KMS-11 (cell line): Measurements from ENCODE around the gene DNAJC21.

Experiments used
- H2AFZ ChIP-seq: fragments of 200-600 bp; sonication (generic); 2 replicates; pipeline ENCODE4 v1.6.1; 2016; ENCODE audit warnings: antibody characterized with exemption, mixed run types, low read depth
- H3K27ac ChIP-seq: fragments of 200-600 bp; sonication (generic); 2 replicates; pipeline ENCODE4 v1.6.1; 2016; ENCODE audit warnings: mild to moderate bottlenecking, mixed run types
- H3K27me3 ChIP-seq: fragments of 200-600 bp; sonication (generic); 2 replicates; pipeline ENCODE4 v1.6.1; 2017; ENCODE audit warnings: mild to moderate bottlenecking, low read depth, mixed run types, moderate library complexity; ENCODE audit not compliant: insufficient read depth
- H3K36me3 ChIP-seq: fragments of 200-600 bp; sonication (generic); 2 replicates; pipeline ENCODE4 v1.6.1; 2017; ENCODE audit warnings: mild to moderate bottlenecking, mixed run types; ENCODE audit not compliant: insufficient read depth
- H3K4me1 ChIP-seq: fragments of 200-600 bp; sonication (generic); 2 replicates; pipeline ENCODE4 v1.6.1; 2016; ENCODE audit warnings: mild to moderate bottlenecking, low read depth, mixed run types; ENCODE audit not compliant: poor library complexity, severe bottlenecking
- H3K4me2 ChIP-seq: fragments of 200-600 bp; sonication (generic); 2 replicates; pipeline ENCODE4 v1.7.0; 2016; ENCODE audit warnings: mild to moderate bottlenecking, mixed run types
- H3K4me3 ChIP-seq: fragments of 200-600 bp; sonication (generic); IDR thresholded peaks from 2 replicates; pipeline ENCODE4 v1.6.1; 2017; ENCODE audit warnings: low read depth, low read length, mixed read lengths; ENCODE audit not compliant: insufficient read depth
- H3K79me2 ChIP-seq: fragments of 200-600 bp; sonication (generic); 2 replicates; pipeline ENCODE4 v1.6.1; 2016; ENCODE audit warnings: low read depth, mixed run types; ENCODE audit not compliant: insufficient read depth
- H3K9ac ChIP-seq: fragments of 200-600 bp; sonication (generic); 2 replicates; pipeline ENCODE4 v1.6.1; 2016; ENCODE audit warnings: mild to moderate bottlenecking, mixed run types
- H4K20me1 ChIP-seq: fragments of 200-600 bp; sonication (generic); 2 replicates; pipeline ENCODE4 v1.6.1; 2016; ENCODE audit warnings: mild to moderate bottlenecking, mixed run types; ENCODE audit not compliant: insufficient read depth
- TF ChIP-seq, protein P1 (sequence below): fragments of 200-600 bp; sonication (generic); conservative IDR thresholded peaks from 2 replicates; pipeline ENCODE4 v1.6.1; 2017; ENCODE audit warnings: low read depth, mild to moderate bottlenecking, antibody characterized with exemption, low read length, moderate library complexity, mixed read lengths

The DNAJC21 gene

DNA sequence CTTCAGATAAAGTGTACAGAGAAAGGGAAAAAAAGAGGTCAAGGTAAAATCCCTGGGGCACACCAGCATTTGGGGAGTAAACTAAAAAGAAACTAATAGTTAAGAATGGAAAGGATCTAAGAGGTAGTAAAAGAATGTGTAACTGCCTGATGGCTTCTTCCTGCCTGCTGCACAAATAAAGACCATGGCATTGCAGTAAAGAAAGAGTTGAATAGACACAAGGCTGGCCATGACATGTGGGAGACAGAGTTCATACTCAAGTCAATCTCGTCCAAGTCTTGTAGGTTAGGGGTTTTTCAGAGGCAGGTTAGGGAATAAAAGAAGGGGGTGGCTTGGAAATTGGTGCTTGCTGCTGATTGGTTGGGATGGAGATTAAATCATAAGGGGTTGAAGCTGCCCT, 57.6 kb downstream of the DNAJC21 start:
- Histone ChIP-seq H3K4me3 (no peak overlapping the region), H3K4me2 (no peak overlapping the region), H4K20me1 (no peaks in the 10 kb centered on the region), H3K9ac (no peak overlapping the region), H3K36me3 (no peaks in the 10 kb centered on the region), H2AFZ (no peak overlapping the region), H3K27me3 (no peaks in the 10 kb centered on the region), H3K79me2 (no peaks in the 10 kb centered on the region), H3K27ac (no peak overlapping the region), H3K4me1 (no peaks in the 10 kb centered on the region)
- TF ChIP-seq, protein P1, sequence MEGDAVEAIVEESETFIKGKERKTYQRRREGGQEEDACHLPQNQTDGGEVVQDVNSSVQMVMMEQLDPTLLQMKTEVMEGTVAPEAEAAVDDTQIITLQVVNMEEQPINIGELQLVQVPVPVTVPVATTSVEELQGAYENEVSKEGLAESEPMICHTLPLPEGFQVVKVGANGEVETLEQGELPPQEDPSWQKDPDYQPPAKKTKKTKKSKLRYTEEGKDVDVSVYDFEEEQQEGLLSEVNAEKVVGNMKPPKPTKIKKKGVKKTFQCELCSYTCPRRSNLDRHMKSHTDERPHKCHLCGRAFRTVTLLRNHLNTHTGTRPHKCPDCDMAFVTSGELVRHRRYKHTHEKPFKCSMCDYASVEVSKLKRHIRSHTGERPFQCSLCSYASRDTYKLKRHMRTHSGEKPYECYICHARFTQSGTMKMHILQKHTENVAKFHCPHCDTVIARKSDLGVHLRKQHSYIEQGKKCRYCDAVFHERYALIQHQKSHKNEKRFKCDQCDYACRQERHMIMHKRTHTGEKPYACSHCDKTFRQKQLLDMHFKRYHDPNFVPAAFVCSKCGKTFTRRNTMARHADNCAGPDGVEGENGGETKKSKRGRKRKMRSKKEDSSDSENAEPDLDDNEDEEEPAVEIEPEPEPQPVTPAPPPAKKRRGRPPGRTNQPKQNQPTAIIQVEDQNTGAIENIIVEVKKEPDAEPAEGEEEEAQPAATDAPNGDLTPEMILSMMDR = no peak

DNA sequence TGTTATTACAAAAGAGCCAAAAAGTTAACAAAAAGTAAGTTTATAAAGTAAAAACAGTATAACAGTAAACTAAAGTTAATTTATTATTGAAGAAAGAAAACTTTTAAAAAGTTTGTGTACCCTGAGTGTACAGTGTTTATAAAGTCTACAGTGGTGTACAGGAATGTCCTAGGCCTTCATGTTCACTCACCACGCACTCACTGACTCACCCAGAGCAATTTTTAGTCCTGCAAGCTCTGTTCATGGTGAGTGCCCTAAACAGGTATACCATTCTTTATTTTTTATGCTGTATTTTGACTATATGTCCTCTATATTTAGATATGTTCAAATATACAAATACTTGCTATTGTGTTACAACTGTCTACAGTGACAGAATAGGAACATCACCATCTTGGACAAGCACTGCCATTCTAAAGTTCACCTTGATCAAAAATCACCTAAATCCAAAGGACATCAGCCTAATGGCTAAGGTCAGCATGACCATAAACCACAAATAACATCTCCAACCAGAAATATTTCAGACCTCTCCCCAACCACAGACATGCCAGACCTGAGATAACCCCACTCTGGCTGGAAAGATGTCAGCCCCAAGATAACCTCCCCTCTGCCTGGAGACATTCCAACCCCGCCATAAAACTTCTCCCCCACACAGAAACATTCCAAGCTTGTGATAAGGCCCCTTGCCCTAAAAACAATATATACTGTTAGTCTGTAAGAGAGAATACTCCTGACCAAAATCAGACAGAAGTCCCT, 62.3 kb downstream of the DNAJC21 start:
- no peaks in the 10 kb centered on the region for H3K4me1 ChIP-seq
- no peak overlapping the region for H2AFZ ChIP-seq
- H3K4me3 ChIP-seq = no peak overlapping the region

DNA sequence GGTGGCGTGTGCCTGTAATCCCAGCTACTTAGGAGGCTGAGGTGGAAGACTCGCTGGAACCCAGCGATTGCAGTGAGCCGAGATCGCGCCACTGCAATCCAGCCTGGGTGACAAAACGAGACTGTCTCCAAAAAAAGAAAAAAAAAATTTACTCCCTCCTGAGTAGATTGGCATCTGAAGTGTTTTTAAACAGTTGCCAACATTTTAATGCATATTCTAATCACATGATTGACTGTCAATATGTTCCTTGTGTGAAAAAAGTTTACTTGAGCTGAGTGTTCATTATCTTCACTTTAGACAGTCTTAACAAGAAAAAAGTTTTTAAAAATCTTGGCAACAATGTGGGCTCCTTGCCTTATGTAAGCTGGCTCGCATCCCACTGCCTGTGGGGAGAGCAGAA, 64.6 kb downstream of the DNAJC21 start:
- no peaks in the 10 kb centered on the region for H3K36me3 ChIP-seq
- H3K4me1 ChIP-seq = no peaks in the 10 kb centered on the region
- no peak overlapping the region for H2AFZ ChIP-seq

More for the DNA sequence above, 62.3 kb downstream of the DNAJC21 start:
- Histone ChIP-seq H3K36me3 (no peaks in the 10 kb centered on the region), H3K27ac (no peak overlapping the region), H3K4me2 (no peak overlapping the region), H3K79me2 (no peaks in the 10 kb centered on the region), H3K9ac (no peak overlapping the region), H3K27me3 (no peaks in the 10 kb centered on the region), H4K20me1 (no peaks in the 10 kb centered on the region)
- TF ChIP-seq, protein P1 = no peak

DNA sequence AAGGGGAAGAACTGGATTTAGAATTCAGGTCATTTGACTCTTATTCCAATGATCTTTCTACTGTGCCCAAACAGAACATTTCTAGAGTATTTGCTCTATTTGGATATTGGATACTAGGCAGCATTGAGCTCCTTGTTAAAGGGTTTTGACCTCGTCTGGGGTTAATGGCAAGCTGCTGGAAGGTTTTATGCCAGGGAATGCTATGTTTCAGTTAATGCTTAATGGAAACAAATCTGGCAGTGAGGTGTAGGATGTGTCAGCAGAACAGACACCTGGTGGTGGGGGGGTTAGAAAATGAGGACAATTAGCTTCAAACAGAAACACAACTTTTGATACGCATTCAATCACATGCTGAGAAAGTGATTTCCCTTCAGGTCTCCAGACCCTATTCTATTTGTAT, 66.9 kb downstream of the DNAJC21 start:
- Histone ChIP-seq H3K27me3 (no peaks in the 10 kb centered on the region), H3K27ac (no peak overlapping the region), H3K4me3 (no peak overlapping the region), H3K4me2 (no peak overlapping the region), H3K4me1 (peaks cover under 1% of the 10 kb centered on the region), H3K79me2 (no peaks in the 10 kb centered on the region), H3K36me3 (no peaks in the 10 kb centered on the region), H3K9ac (no peak overlapping the region), H2AFZ (no peak overlapping the region), H4K20me1 (no peaks in the 10 kb centered on the region)
- TF ChIP-seq, protein P1 = no peak

More for the DNA sequence above, 64.6 kb downstream of the DNAJC21 start:
- no peak overlapping the region for H3K4me3 ChIP-seq
- no peak overlapping the region for H3K9ac ChIP-seq
- H3K4me2 ChIP-seq = no peak overlapping the region
- H3K79me2 ChIP-seq = no peaks in the 10 kb centered on the region
- H4K20me1 ChIP-seq = no peaks in the 10 kb centered on the region
- H3K27me3 ChIP-seq = no peaks in the 10 kb centered on the region
- TF ChIP-seq, protein P1 = no peak
- no peak overlapping the region for H3K27ac ChIP-seq
